Osteocyte (in vitro differentiated cells): ENCODE results near the gene SYDE2. TPM values are rescaled to one million over a fixed set of nuclear protein-coding genes. Genes with fewer than 3 reads are reported as not detected.
"Not testable (repeated sequence)": the region's sequence is repeated elsewhere in the genome, so short reads cannot be mapped to it uniquely, and the experiment has no call there.

ENCODE experiments used
- DNase-seq: peaks from one replicate; pipeline ENCODE4 v3.0.0; 2021; ENCODE audit warnings: mixed read lengths; ENCODE audit not compliant: unreplicated experiment; ENCODE audit errors: extremely low spot score
- H3K27ac Mint-ChIP-seq: one replicate; pipeline ENCODE4 v1.8.0; 2021; ENCODE audit warnings: mild to moderate bottlenecking, mixed read lengths; ENCODE audit not compliant: unreplicated experiment
- H3K27me3 Mint-ChIP-seq: one replicate; pipeline ENCODE4 v1.8.0; 2021; ENCODE audit warnings: mixed read lengths; ENCODE audit not compliant: unreplicated experiment
- H3K36me3 Mint-ChIP-seq: one replicate; pipeline ENCODE4 v1.8.0; 2021; ENCODE audit warnings: mixed read lengths; ENCODE audit not compliant: unreplicated experiment
- H3K4me1 Mint-ChIP-seq: one replicate; pipeline ENCODE4 v1.8.0; 2021; ENCODE audit warnings: mixed read lengths; ENCODE audit not compliant: unreplicated experiment
- H3K4me3 Mint-ChIP-seq: one replicate; pipeline ENCODE4 v1.8.0; 2021; ENCODE audit warnings: mild to moderate bottlenecking, moderate library complexity, mixed read lengths; ENCODE audit not compliant: unreplicated experiment
- H3K9me3 Mint-ChIP-seq: one replicate; pipeline ENCODE4 v1.8.0; 2021; ENCODE audit warnings: mixed read lengths; ENCODE audit not compliant: unreplicated experiment
- CTCF ChIP-seq: fragments of 200-600 bp; sonication (generic); IDR thresholded peaks from 2 replicates; pipeline ENCODE4 v1.5.0; 2021; ENCODE audit warnings: antibody characterized with exemption, mild to moderate bottlenecking, moderate library complexity
- long read RNA-seq: library from polyadenylated mRNA; unstranded; transcript quantifications from one replicate; pipeline ENCODE4 v2.0.0, GENCODE V29; 2021
- total RNA-seq: library from RNA; stranded (reverse); gene quantifications from 2 replicates; pipeline ENCODE4 v1.2.1, GENCODE V29; 2021

Gene SYDE2
- total RNA-seq = 6.0 and 6.3 TPM in 2 replicates
- long read RNA-seq, partial matches to known transcripts = 0 of 2 reads
- long read RNA-seq, other reads (novel, unspliced or antisense) = 2 of 2 reads

DNA sequence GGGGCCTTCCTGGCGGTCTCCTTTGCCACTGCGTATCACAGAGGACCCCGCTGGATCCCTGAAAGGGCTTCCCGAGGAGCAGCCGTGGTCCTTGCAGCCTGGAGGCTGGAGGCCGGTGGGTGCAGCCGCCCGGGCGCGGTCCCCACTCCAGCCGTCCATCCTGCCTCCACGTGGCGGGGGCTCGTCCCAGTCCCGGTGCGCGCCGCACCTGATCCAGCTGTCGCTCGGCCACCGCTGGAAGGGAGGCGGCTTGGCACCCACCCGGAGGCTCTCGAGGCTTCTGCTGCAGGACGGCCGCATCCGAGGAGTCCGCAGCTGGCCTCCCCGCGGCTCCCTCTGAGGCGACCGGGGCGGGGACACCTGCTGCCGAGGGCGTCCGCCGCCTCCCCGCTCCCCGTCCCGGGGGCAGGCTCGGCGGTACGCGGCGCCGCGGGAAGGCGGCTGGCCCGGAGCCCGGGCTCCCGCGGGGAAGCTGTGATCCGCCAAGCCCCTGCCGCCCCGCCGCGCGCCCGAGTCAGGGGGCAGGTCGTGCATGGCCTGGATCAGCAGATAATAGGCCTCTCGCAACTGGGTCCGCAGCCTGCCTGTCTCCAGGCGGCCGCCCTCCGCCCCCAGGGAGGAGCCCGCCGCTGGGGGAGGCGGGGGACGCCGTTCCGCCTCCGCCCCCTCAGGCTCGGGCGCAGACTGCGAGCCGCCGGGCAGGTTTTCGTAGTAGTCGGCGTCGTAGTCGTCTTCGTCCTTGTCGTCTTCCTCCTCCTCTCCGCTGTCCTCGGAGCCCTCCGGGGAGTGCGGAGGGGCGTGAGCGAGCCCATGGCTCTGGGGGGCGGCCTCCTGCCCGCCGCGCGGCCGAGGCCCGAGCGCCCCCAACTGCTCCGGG lies at the start of gene SYDE2:
TSS of gene SYDE2 (minus strand) at position 554 of the 877 bp plus-strand sequence. CDS start at position 534, 20 bp downstream.
- peak within 1 kb of the TSS; percentile 86 for H3K4me3 Mint-ChIP-seq
- no peak for TF ChIP-seq CTCF
- H3K9me3 Mint-ChIP-seq = no peaks in the 10 kb centered on the region
- peak; percentile 87 for DNase-seq
- H3K36me3 Mint-ChIP-seq = no peaks in the 10 kb centered on the region
- H3K27ac Mint-ChIP-seq = peak within 1 kb of the TSS; percentile 88
- H3K4me1 Mint-ChIP-seq = peaks cover 66% of the 10 kb centered on the region
- no peaks in the 10 kb centered on the region for H3K27me3 Mint-ChIP-seq

- peaks cover 11% of the 10 kb centered on the region for H3K4me1 Mint-ChIP-seq
- H3K36me3 Mint-ChIP-seq = peaks cover 22% of the 10 kb centered on the region
- DNase-seq = not testable (repeated sequence)
These were observed 48.2 kb upstream of the SYDE2 start for GRCh38 chr1:85249042-85249441.

DNA sequence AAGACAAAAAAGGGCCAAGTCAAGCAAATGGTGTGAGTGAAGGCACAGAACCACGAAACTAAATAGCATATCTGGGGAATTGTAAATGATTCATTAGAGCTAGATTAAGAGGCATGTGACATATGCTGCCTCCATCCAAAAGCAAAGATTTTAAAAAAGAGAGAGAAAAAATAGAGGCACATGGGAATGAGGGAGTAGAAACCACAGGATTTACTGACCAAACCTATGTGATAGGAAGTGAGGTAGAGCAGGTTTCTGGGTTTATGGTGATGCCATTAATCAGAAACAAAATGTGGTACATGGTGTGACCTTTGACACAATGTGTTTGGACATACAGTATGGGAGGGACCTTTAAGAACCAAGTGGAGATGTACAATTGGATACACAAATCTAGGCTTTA lies 45.1 kb upstream of the SYDE2 start:
- Mint-ChIP-seq H3K4me3 (no peak overlapping the region), H3K36me3 (peaks cover 7% of the 10 kb centered on the region), H3K9me3 (peaks cover 4% of the 10 kb centered on the region), H3K27ac (no peak overlapping the region), H3K27me3 (no peaks in the 10 kb centered on the region), H3K4me1 (peaks cover 23% of the 10 kb centered on the region)
- DNase-seq = no peak
- no peak for TF ChIP-seq CTCF

More at GRCh38 chr1:85249042-85249441, 48.2 kb upstream of the SYDE2 start:
- not testable (repeated sequence) for H3K9me3 Mint-ChIP-seq, H3K4me3 Mint-ChIP-seq, H3K27ac Mint-ChIP-seq, H3K27me3 Mint-ChIP-seq

DNA sequence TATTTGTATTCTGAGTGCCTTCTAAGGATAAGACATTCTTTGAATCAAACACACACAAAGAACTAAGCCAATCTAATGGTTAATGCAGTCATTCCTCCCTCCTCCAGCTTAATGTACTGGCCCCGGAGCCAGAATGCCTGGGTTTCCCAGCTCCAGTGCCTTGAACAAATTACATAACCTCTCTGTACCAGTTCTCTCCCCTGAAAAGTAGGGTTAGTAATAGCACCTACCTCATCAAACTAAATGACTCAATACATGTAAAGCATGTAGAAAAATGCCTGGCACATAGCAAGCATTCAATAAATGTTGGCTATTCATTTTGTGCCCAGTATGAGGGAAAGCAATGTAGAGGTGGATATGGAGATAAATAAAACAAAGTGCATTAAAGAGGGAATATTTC lies 44.6 kb upstream of the SYDE2 start:
- peaks cover 4% of the 10 kb centered on the region for H3K9me3 Mint-ChIP-seq
- no peak for TF ChIP-seq CTCF
- no peaks in the 10 kb centered on the region for H3K27me3 Mint-ChIP-seq
- no peak overlapping the region for H3K27ac Mint-ChIP-seq
- no peak for DNase-seq
- no peak overlapping the region for H3K4me3 Mint-ChIP-seq
- H3K4me1 Mint-ChIP-seq = peaks cover 27% of the 10 kb centered on the region
- peaks cover 2% of the 10 kb centered on the region for H3K36me3 Mint-ChIP-seq

GRCh38 chr1:85244271-85245061 lies 43.6 kb upstream of the SYDE2 start:
- Mint-ChIP-seq H3K4me3 (no peak overlapping the region), H3K9me3 (peaks cover 3% of the 10 kb centered on the region), H3K36me3 (no peaks in the 10 kb centered on the region), H3K4me1 (peaks cover 36% of the 10 kb centered on the region), H3K27ac (peak overlapping the region; percentile 64), H3K27me3 (no peaks in the 10 kb centered on the region)
- DNase-seq = no peak
- no peak for TF ChIP-seq CTCF
